Stimulated activated CD8-positive, alpha-beta memory T cell treated with anti-CD3 and anti-CD28 coated beads, Interleukin-12 subunit alpha, Interleukin-12 subunit beta, amount 100 ng/mL, for 4 hours (primary cell): ENCODE data around the gene SLC35G3.
"Not testable (repeated sequence)": the region's sequence is repeated elsewhere in the genome, so short reads cannot be mapped to it uniquely, and the experiment has no call there.

Experiments used
- DNase-seq: peaks from one replicate; pipeline ENCODE4 v3.0.0-alpha.2; 2020; ENCODE audit warnings: low read depth

Gene SLC35G3

DNA sequence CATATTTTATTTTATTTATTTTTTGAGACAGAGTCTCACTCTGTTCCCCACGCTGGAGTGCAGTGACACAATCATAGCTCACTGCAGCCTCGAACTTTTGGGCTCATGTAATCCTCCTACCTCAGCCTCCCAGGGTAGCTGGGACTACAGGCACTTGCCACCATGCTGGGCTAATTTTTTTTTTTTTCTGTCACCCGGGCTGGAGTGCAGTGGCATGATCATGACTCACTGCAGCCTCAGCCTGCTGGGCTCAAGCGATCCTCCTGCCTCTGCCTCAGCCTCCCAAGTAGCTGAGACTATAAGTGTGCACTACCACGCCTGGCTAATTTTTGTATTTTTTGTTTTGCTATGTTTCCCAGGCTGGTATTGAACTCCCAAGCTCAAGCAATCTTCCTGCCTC lies 29.5 kb downstream of the SLC35G3 start:
- DNase-seq, result no peak

- no peak for DNase-seq
Observed at GRCh38 chr17:35163886-35164285, 30.3 kb downstream of the SLC35G3 start.

DNA sequence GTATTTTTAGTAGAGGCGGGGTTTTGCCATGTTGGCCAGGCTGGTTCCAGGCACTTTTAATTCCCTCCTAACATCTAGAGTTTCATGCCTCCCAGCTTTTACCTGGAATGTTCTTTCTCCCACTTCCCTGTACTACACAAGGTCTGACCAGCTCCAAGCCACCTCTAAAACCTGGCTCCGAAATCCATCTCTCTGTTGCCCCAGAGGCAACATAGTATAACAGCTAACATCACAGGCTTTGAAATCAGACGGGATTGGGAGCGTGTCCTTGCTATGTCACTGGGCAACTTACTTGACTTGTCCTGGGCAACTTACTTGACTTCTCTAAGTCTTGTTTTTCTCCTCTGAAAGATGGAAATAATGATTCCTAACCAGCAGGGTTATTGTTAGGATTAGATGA lies 31.4 kb downstream of the SLC35G3 start:
- no peak for DNase-seq

GRCh38 chr17:35161281-35161761 lies 32.9 kb downstream of the SLC35G3 start:
- no peak for DNase-seq

DNA sequence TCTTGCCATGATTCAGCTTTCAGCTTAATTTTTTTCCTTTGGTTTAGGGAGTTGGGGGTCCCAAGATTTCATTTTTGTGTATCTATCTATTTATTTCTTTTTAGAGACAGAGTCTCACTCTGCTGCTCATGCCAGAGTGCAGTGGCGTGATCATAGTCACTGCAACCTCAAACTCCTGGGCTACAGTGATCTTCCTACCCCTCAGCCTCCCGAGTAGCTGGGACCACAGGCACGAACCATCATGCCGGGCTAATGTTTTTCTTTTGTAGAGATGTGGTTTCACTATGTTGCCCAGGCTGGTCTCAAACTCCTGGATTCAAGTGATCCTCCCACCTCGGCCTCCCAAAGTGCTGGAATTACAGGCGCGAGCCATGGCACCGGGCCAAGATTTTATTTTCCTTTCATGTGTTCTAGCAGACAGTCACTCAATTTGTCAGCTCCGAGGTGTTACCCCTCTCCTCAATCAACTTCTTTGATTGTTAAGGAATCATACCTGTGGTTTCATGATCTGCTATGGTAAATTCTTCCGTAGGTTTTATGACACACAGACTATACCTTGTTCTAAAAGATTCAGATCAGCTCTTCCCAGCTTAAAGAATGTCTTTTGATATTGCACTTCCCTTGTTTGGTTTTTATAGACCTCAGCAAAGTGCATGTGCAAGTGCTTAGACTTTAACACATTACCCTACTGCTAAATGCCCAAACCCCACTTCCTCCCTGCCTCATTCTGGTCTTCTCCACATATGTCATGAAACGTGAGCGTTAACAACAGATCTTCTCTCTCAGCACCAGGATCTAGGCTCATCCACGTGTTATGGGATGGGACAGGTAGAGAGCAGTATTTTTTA lies 33.6 kb downstream of the SLC35G3 start:
- no peak for DNase-seq

- DNase-seq, result no peak
Observed at GRCh38 chr17:35159940-35160339, 34.3 kb downstream of the SLC35G3 start.

GRCh38 chr17:35155246-35155645 lies 38.9 kb downstream of the SLC35G3 start:
- DNase-seq, result no peak

GRCh38 chr17:35154196-35155165 lies 39.7 kb downstream of the SLC35G3 start:
- DNase-seq, result no peak

DNA sequence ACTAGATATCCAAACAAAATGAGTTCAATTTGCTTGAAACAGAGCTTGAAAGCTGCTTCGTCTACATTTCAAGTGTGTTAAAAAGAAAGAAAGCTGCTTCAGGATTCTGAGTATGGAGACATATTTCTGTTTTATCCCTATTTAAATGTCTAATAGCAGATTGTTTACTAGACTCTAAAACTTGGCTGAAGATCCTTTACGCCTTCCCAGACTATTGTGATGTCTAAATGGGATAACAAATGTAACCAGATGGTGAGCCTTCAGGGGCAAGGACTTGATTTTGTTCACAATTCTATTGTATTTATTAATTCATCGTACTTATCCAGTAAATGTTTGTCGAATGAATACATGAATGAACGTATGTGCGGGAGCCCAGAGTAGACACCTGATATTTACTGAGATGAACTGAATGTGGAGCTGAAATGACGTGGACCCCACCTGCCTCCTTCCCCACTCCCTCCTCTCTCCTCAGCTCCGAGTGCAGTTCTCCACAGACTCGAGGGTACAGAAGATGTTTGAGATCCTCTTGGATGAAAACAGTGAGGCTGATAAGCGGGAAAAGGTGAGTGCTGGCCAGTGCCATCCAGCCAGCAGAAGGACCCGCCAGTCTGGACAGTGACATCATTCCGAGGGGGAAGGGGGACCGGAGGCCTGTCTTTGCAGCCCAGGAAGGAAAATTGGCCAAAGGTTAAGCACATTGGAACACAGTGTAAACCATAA lies 41.6 kb downstream of the SLC35G3 start:
- no peak for DNase-seq

DNA sequence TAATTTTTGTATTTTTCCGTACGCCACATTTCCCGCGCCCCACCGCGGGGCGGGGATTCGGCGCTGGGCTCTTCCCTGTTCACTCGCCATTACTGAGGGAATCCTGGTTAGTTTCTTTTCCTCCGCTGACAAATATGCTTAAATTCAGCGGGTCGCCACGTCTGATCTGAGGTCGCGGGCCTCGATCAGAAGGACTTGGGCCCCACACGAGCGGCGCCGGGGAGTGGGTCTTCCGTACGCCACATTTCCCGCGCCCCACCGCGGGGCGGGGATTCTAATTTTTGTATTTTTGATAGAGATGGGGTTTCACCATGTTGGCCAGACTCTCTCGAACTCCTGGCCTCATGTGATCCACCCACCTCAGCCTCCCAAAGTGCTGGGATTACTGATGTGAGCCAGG lies 43.1 kb downstream of the SLC35G3 start:
- not testable (repeated sequence) for DNase-seq

DNA sequence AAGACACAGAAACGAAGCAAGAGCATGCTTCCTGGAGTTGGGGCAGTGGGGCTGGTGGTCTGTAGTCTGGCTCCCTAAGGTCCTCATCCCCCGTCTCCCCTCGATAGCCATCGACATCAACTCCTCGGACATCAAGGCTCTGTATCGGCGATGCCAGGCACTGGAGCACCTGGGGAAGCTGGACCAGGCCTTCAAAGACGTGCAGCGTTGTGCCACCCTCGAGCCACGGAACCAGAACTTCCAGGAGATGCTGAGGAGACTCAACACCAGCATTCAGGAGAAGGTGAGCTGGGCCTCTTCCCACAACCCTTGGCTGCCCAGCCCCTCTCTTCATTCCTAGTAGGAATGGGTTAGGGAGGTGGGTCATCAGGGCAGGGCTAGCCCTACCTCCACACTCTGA lies 44.3 kb downstream of the SLC35G3 start:
- DNase-seq, result no peak

DNA sequence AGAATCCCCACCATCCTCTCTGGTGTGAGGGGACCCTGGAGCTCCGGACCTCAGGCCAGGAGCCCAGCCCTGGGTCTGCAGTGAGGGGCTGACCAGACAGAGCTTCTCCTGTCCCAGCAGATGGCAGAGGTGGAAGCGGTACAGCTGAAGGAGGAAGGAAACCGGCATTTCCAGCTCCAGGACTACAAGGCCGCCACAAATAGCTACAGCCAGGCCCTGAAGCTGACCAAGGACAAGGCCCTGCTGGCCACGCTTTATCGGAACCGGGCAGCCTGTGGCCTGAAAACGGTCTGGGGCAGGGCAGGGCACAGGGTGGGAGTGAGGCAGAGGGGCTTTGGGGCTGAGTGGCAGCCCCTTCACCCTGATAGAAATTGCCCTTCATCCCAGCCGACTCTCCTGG lies 46.0 kb downstream of the SLC35G3 start:
- no peak for DNase-seq

GRCh38 chr17:35147375-35147905 lies 46.8 kb downstream of the SLC35G3 start, which contains the start of gene UNC45B:
Gene UNC45B, plus strand, starts transcription at chr17:35147817. Its CDS starts 447 bp downstream, at chr17:35148264.
- no peak for DNase-seq

DNA sequence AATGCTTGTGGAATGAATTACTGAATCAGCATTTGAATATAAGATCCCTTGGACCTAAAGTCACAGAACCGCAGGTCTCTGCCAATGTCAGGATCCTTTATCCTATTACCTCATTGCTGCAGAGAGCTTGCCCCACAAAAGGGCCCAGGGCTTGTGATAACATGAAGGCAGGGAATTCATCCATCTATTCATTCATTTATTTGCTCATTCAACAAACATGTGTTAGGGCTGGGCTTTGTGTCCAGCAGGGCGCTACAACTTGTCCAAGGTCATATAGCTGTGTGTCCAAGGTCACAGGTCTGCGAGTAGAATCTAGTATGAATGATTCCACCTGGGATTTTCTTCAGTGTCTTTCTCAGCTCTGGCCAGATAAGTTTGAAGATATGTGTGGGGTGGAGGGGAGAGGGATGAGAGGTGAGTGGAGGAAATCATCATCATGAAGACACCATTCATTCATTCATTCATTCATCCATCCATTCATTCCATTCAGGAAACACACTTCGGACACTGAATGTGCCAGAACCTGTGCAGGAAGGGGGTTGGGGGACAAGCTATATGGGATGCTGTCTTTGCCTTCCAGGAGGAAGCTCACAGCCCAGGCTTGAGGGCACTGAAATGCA lies 47.9 kb downstream of the SLC35G3 start:
- DNase-seq, result no peak

DNA sequence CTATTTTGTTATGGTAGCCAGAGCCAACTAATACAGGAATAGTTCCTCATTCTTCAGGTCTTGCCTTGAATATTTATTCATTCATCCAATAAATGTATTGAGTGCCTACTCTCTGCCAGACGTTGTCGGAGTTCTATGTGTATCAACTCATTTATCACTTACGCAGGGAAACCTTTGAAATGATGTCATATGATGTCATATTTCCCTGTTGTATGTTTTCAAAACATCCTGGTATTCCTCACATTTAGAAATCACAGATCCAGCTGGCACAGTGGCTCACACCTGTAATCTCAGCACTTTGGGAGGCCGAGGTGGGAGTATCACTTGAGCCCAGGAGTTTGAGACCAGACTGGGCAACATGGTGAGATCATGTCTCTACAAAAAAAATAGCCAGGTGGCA lies 49.4 kb downstream of the SLC35G3 start:
- no peak for DNase-seq
